HEK293 (cell line): ENCODE measurements around the gene RNF217.

ENCODE experiments used
- CTCF ChIA-PET: fragments of 350-600 bp; formaldehyde crosslinking; extraction: SDS; loops from one replicate; lab custom pipeline; 2021; ENCODE audit warnings: antibody characterized with exemption; lab: Yijun Ruan, JAX
- POLR2A ChIA-PET: fragments of 300-600 bp; formaldehyde crosslinking; extraction: SDS; loops from one replicate; lab custom pipeline; 2020; ENCODE audit warnings: antibody characterized with exemption, inconsistent platforms; lab: Yijun Ruan, JAX
- H3K27ac ChIP-seq: fragments of 200-500 bp; sonication (Bioruptor generic); 2 replicates; pipeline ENCODE4 v1.5.1; 2014; ENCODE audit warnings: low read depth, low read length, control low read depth, inconsistent platforms; ENCODE audit errors: extremely low read depth
- H3K36me3 ChIP-seq, 2 experiments: fragments of 200-500 bp in 1 of 2; sonication (Bioruptor generic) in 1 of 2; 1 replicate in 1 of 2; 2 replicates in 1 of 2; pipeline ENCODE4 v1.5.1; 2014 to 2017; ENCODE audit warnings: inconsistent platforms in 2 of 2, low read length in 2 of 2; ENCODE audit not compliant: control insufficient read depth in 2 of 2, insufficient read depth in 1 of 2
- H3K4me1 ChIP-seq: fragments of 200-500 bp; sonication (Bioruptor generic); 2 replicates; pipeline ENCODE4 v1.5.1; 2014; ENCODE audit warnings: mild to moderate bottlenecking, low read length, inconsistent platforms; ENCODE audit not compliant: control insufficient read depth, insufficient read depth
- H3K4me3 ChIP-seq: 2 replicates; pipeline ENCODE4 v1.5.1; 2011; ENCODE audit warnings: low read depth, mild to moderate bottlenecking, control low read depth, low read length, moderate library complexity
- H3K9me3 ChIP-seq: fragments of 200-500 bp; sonication (Bioruptor generic); 2 replicates; pipeline ENCODE4 v1.5.1; 2014; ENCODE audit warnings: low read depth, low read length, inconsistent platforms; ENCODE audit not compliant: control insufficient read depth, insufficient read depth
- FEZF1 ChIP-seq: fragments of 450-650 bp; formaldehyde crosslinking; IDR thresholded peaks from 2 replicates; pipeline ENCODE4 v1.5.1; 2016; ENCODE audit warnings: missing biosample characterization, missing genetic modification characterization
- MZF1 ChIP-seq: fragments of 450-650 bp; formaldehyde crosslinking; IDR thresholded peaks from 2 replicates; pipeline ENCODE4 v1.5.1; 2017; ENCODE audit warnings: missing biosample characterization, missing genetic modification characterization, borderline replicate concordance
- YY2 ChIP-seq: fragments of 450-650 bp; formaldehyde crosslinking; IDR thresholded peaks from 2 replicates; pipeline ENCODE4 v1.5.1; 2016; ENCODE audit warnings: missing biosample characterization, missing genetic modification characterization
- ZBTB17 ChIP-seq: fragments of 450-650 bp; formaldehyde crosslinking; IDR thresholded peaks from 2 replicates; pipeline ENCODE4 v1.5.1; 2016; ENCODE audit warnings: missing biosample characterization, missing genetic modification characterization
- ZBTB20 ChIP-seq: fragments of 450-650 bp; formaldehyde crosslinking; IDR thresholded peaks from 2 replicates; pipeline ENCODE4 v1.5.1; 2016; ENCODE audit warnings: missing biosample characterization, missing genetic modification characterization
- ZNF350 ChIP-seq: fragments of 450-650 bp; formaldehyde crosslinking; IDR thresholded peaks from 2 replicates; pipeline ENCODE4 v1.5.0; 2017; ENCODE audit warnings: missing biosample characterization, mild to moderate bottlenecking, missing genetic modification characterization
- ZNF366 ChIP-seq: fragments of 450-650 bp; formaldehyde crosslinking; conservative IDR thresholded peaks from 2 replicates; pipeline ENCODE4 v1.5.1; 2016; ENCODE audit warnings: missing biosample characterization, missing genetic modification characterization
- ZNF433 ChIP-seq: fragments of 450-650 bp; formaldehyde crosslinking; IDR thresholded peaks from 2 replicates; pipeline ENCODE4 v1.5.1; 2016; ENCODE audit warnings: missing biosample characterization, missing genetic modification characterization, low read depth
- ZNF510 ChIP-seq: fragments of 450-650 bp; formaldehyde crosslinking; IDR thresholded peaks from 2 replicates; pipeline ENCODE4 v1.5.1; 2018; ENCODE audit warnings: mild to moderate bottlenecking, missing genetic modification characterization, missing biosample characterization; ENCODE audit not compliant: insufficient replicate concordance
- ZNF521 ChIP-seq: fragments of 450-650 bp; formaldehyde crosslinking; IDR thresholded peaks from 2 replicates; pipeline ENCODE4 v1.5.1; 2017; ENCODE audit warnings: missing biosample characterization, mild to moderate bottlenecking, missing genetic modification characterization
- ZNF549 ChIP-seq: fragments of 450-650 bp; IDR thresholded peaks from 2 replicates; pipeline ENCODE4 v1.5.1; 2018; ENCODE audit warnings: missing biosample characterization, missing genetic modification characterization, mild to moderate bottlenecking, inconsistent platforms, moderate library complexity
- ZNF561 ChIP-seq: fragments of 450-650 bp; IDR thresholded peaks from 2 replicates; pipeline ENCODE4 v1.5.1; 2018; ENCODE audit warnings: missing biosample characterization, missing genetic modification characterization, borderline replicate concordance
- ZNF596 ChIP-seq: fragments of 450-650 bp; IDR thresholded peaks from 2 replicates; pipeline ENCODE4 v1.5.0; 2018; ENCODE audit warnings: missing biosample characterization, mild to moderate bottlenecking, missing genetic modification characterization, moderate library complexity
- ZNF626 ChIP-seq: fragments of 450-650 bp; sonication (Bioruptor Pico); formaldehyde crosslinking; IDR thresholded peaks from 2 replicates; pipeline ENCODE4 v1.5.1; 2018; ENCODE audit warnings: missing biosample characterization, missing genetic modification characterization, inconsistent platforms
- ZNF658 ChIP-seq: fragments of 450-650 bp; formaldehyde crosslinking; IDR thresholded peaks from 2 replicates; pipeline ENCODE4; 2016; ENCODE audit warnings: missing biosample characterization, missing genetic modification characterization
- ZNF792 ChIP-seq: fragments of 450-650 bp; formaldehyde crosslinking; IDR thresholded peaks from 2 replicates; pipeline ENCODE4 v1.5.1; 2016; ENCODE audit warnings: missing biosample characterization, missing genetic modification characterization
- ZNF837 ChIP-seq: fragments of 450-650 bp; formaldehyde crosslinking; IDR thresholded peaks from 2 replicates; pipeline ENCODE4 v1.5.1; 2016; ENCODE audit warnings: missing biosample characterization, missing genetic modification characterization
- TF ChIP-seq, protein P1 (sequence below): fragments of 450-650 bp; formaldehyde crosslinking; IDR thresholded peaks from 2 replicates; pipeline ENCODE4 v1.5.1; 2017; ENCODE audit warnings: missing biosample characterization, mild to moderate bottlenecking, missing genetic modification characterization, moderate library complexity
- TF ChIP-seq, protein P2 (sequence below): fragments of 450-650 bp; formaldehyde crosslinking; IDR thresholded peaks from 2 replicates; pipeline ENCODE4 v1.5.1; 2016; ENCODE audit warnings: missing biosample characterization, missing genetic modification characterization
- TF ChIP-seq, protein P3 (sequence below): fragments of 450-650 bp; formaldehyde crosslinking; IDR thresholded peaks from 2 replicates; pipeline ENCODE4 v1.5.1; 2016; ENCODE audit warnings: missing biosample characterization, missing genetic modification characterization
- TF ChIP-seq, protein P4 (sequence below): fragments of 450-650 bp; formaldehyde crosslinking; IDR thresholded peaks from 2 replicates; pipeline ENCODE4 v1.5.1; 2016; ENCODE audit warnings: missing biosample characterization, missing genetic modification characterization
- TF ChIP-seq, protein P5 (sequence below): fragments of 450-650 bp; formaldehyde crosslinking; IDR thresholded peaks from 2 replicates; pipeline ENCODE4 v1.5.1; 2016; ENCODE audit warnings: missing biosample characterization, missing genetic modification characterization
- TF ChIP-seq, protein P6 (sequence below): fragments of 450-650 bp; formaldehyde crosslinking; IDR thresholded peaks from 2 replicates; pipeline ENCODE4 v1.5.1; 2016; ENCODE audit warnings: missing biosample characterization, missing genetic modification characterization

The RNF217 gene

DNA sequence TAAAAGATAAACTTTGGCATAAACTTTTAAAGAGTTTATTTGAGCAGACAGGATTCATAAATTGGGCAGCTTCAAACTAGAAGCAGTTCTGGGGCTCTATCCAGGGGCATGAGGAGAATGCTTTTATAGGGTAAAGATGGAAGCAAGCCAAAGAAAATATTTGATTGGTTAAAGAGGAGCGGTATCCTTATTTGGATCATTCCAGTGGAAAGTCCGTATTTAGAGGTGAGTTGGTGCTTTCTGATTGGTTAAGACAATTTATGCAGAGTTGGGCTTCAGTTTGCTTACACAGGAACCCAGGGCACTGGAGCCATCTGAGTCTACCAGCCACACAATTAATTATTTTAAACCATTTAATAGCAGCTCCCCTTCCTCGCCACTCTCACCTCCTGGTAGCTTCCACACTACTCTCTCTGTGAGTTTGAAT, 37.9 kb upstream of the RNF217 start:
- TF ChIP-seq, protein P1, sequence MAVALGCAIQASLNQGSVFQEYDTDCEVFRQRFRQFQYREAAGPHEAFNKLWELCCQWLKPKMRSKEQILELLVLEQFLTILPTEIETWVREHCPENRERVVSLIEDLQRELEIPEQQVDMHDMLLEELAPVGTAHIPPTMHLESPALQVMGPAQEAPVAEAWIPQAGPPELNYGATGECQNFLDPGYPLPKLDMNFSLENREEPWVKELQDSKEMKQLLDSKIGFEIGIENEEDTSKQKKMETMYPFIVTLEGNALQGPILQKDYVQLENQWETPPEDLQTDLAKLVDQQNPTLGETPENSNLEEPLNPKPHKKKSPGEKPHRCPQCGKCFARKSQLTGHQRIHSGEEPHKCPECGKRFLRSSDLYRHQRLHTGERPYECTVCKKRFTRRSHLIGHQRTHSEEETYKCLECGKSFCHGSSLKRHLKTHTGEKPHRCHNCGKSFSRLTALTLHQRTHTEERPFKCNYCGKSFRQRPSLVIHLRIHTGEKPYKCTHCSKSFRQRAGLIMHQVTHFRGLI (tag by site-specific recombination): peak; percentile 65; the same call in 1 of the 2 replicates
- no peak for TF ChIP-seq ZNF626 (tag by site-specific recombination)
- TF ChIP-seq ZNF596: no peak
- peak; percentile 48; the same call in 1 of the 2 replicates for TF ChIP-seq ZBTB20 (tag by site-specific recombination)
- TF ChIP-seq, protein P2, sequence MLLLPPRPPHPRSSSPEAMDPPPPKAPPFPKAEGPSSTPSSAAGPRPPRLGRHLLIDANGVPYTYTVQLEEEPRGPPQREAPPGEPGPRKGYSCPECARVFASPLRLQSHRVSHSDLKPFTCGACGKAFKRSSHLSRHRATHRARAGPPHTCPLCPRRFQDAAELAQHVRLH (tag by site-specific recombination): 0 out of 2 replicates have a peak, but pooled peaks have one; percentile 28
- TF ChIP-seq ZNF521 (tag by site-specific recombination): no peak
- peak; percentile 81 for TF ChIP-seq ZNF510 (tag by site-specific recombination)
- peak; percentile 96 for TF ChIP-seq ZNF549 (tag by site-specific recombination)
- no peak for TF ChIP-seq ZNF561 (tag by site-specific recombination)
- TF ChIP-seq, protein P3, sequence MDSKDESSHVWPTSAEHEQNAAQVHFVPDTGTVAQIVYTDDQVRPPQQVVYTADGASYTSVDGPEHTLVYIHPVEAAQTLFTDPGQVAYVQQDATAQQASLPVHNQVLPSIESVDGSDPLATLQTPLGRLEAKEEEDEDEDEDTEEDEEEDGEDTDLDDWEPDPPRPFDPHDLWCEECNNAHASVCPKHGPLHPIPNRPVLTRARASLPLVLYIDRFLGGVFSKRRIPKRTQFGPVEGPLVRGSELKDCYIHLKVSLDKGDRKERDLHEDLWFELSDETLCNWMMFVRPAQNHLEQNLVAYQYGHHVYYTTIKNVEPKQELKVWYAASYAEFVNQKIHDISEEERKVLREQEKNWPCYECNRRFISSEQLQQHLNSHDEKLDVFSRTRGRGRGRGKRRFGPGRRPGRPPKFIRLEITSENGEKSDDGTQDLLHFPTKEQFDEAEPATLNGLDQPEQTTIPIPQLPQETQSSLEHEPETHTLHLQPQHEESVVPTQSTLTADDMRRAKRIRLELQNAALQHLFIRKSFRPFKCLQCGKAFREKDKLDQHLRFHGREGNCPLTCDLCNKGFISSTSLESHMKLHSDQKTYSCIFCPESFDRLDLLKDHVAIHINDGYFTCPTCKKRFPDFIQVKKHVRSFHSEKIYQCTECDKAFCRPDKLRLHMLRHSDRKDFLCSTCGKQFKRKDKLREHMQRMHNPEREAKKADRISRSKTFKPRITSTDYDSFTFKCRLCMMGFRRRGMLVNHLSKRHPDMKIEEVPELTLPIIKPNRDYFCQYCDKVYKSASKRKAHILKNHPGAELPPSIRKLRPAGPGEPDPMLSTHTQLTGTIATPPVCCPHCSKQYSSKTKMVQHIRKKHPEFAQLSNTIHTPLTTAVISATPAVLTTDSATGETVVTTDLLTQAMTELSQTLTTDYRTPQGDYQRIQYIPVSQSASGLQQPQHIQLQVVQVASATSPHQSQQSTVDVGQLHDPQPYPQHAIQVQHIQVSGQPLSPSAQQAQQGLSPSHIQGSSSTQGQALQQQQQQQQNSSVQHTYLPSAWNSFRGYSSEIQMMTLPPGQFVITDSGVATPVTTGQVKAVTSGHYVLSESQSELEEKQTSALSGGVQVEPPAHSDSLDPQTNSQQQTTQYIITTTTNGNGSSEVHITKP: peak; percentile 85
- TF ChIP-seq ZNF350: peak; percentile 77
- Histone ChIP-seq H3K9me3 (no peaks in the 10 kb centered on the region), H3K27ac (no peak overlapping the region), H3K4me3 (no peak overlapping the region), H3K4me1 (peaks cover 6% of the 10 kb centered on the region; the same call in 1 of the 2 replicates), H3K36me3 (no peaks in the 10 kb centered on the region)
- ChIA-PET POLR2A (interaction anchor here (0.6 kb wide), 1 partner anchor 170 kb away, joined by 6 read pairs; no protein-coding TSS in a partner anchor), CTCF (no interaction called here)

DNA sequence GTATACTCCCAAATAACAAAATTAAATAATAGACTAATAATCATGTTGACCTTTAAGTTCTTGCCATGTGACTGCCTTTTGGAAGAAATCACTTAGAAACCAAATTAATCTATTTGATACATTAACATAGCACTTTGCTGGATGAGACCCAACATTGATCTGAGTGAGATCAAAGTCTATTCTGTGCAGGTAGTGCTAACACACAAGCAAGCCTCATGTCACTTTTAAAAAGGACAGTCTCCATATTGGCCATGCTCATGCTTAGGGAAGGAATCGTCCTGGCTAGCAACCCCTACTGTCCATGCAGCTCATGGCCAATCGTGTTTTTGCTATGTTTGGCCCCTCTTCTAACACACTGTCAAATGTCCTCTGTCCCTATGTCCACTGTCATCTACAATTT, 35.8 kb upstream of the RNF217 start:
- Histone ChIP-seq H3K4me1 (peaks cover 12% of the 10 kb centered on the region), H3K27ac (no peak overlapping the region), H3K36me3 (no peaks in the 10 kb centered on the region), H3K4me3 (no peak overlapping the region), H3K9me3 (no peaks in the 10 kb centered on the region)
- ChIA-PET POLR2A (no interaction called here), CTCF (interaction anchor here (0.7 kb wide), 1 partner anchor 384 kb away, joined by 3 read pairs; no protein-coding TSS in a partner anchor)
- TF ChIP-seq ZNF658 (tag by site-specific recombination) (no peak), YY2 (tag by site-specific recombination) (no peak), ZNF837 (tag by site-specific recombination) (no peak), ZNF433 (no peak), FEZF1 (tag by site-specific recombination) (no peak), ZNF366 (tag by site-specific recombination) (no peak), ZNF792 (no peak), MZF1 (tag by site-specific recombination) (no peak), ZBTB17 (no peak)
- TF ChIP-seq, protein P4, sequence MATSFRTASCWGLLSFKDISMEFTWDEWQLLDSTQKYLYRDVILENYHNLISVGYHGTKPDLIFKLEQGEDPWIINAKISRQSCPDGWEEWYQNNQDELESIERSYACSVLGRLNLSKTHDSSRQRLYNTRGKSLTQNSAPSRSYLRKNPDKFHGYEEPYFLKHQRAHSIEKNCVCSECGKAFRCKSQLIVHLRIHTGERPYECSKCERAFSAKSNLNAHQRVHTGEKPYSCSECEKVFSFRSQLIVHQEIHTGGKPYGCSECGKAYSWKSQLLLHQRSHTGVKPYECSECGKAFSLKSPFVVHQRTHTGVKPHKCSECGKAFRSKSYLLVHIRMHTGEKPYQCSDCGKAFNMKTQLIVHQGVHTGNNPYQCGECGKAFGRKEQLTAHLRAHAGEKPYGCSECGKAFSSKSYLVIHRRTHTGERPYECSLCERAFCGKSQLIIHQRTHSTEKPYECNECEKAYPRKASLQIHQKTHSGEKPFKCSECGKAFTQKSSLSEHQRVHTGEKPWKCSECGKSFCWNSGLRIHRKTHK (tag by site-specific recombination): no peak
- TF ChIP-seq, protein P5, sequence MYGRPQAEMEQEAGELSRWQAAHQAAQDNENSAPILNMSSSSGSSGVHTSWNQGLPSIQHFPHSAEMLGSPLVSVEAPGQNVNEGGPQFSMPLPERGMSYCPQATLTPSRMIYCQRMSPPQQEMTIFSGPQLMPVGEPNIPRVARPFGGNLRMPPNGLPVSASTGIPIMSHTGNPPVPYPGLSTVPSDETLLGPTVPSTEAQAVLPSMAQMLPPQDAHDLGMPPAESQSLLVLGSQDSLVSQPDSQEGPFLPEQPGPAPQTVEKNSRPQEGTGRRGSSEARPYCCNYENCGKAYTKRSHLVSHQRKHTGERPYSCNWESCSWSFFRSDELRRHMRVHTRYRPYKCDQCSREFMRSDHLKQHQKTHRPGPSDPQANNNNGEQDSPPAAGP: no peak
- TF ChIP-seq, protein P6, sequence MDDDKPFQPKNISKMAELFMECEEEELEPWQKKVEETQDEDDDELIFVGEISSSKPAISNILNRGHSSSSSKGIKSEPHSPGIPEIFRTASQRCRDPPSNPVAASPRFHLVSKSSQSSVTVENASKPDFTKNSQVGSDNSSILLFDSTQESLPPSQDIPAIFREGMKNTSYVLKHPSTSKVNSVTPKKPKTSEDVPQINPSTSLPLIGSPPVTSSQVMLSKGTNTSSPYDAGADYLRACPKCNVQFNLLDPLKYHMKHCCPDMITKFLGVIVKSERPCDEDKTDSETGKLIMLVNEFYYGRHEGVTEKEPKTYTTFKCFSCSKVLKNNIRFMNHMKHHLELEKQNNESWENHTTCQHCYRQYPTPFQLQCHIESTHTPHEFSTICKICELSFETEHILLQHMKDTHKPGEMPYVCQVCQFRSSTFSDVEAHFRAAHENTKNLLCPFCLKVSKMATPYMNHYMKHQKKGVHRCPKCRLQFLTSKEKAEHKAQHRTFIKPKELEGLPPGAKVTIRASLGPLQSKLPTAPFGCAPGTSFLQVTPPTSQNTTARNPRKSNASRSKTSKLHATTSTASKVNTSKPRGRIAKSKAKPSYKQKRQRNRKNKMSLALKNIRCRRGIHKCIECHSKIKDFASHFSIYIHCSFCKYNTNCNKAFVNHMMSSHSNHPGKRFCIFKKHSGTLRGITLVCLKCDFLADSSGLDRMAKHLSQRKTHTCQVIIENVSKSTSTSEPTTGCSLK (tag by site-specific recombination): no peak
